Transverse colon (tissue), 4 donors: ENCODE measurements around the gene HIP1.

Experiments
- EP300 ChIP-seq: sonication (generic); formaldehyde crosslinking; IDR thresholded peaks from one replicate; pipeline ENCODE4 v1.6.1; 2017; ENCODE audit warnings: antibody characterized with exemption, low read depth
- POLR2A ChIP-seq: fragments of 450-650 bp; IDR thresholded peaks from one replicate; pipeline ENCODE4 v1.6.1; 2016; ENCODE audit warnings: antibody characterized with exemption, mild to moderate bottlenecking, moderate library complexity
- POLR2AphosphoS5 ChIP-seq, 3 donors: sonication (generic); formaldehyde crosslinking; IDR thresholded peaks; one replicate each; pipeline ENCODE4 v1.6.1; 2016; ENCODE audit warnings: antibody characterized with exemption in 3 of 3
- TF ChIP-seq, protein P1 (sequence below), 5 experiments: fragments of 200-600 bp in 3 of 5; fragments of 450-650 bp in 2 of 5; sonication (generic) in 3 of 5; IDR thresholded peaks; 1 replicate in 2 of 5; 2 replicates in 3 of 5; pipeline ENCODE4 v1.5.1; 2016 to 2017; ENCODE audit warnings: antibody characterized with exemption in 5 of 5, inconsistent platforms in 3 of 5, mild to moderate bottlenecking in 2 of 5, moderate library complexity in 1 of 5

GRCh38 chr7:75658369-75658768 is 80.4 kb downstream of the HIP1 start:
- TF ChIP-seq, protein P1, sequence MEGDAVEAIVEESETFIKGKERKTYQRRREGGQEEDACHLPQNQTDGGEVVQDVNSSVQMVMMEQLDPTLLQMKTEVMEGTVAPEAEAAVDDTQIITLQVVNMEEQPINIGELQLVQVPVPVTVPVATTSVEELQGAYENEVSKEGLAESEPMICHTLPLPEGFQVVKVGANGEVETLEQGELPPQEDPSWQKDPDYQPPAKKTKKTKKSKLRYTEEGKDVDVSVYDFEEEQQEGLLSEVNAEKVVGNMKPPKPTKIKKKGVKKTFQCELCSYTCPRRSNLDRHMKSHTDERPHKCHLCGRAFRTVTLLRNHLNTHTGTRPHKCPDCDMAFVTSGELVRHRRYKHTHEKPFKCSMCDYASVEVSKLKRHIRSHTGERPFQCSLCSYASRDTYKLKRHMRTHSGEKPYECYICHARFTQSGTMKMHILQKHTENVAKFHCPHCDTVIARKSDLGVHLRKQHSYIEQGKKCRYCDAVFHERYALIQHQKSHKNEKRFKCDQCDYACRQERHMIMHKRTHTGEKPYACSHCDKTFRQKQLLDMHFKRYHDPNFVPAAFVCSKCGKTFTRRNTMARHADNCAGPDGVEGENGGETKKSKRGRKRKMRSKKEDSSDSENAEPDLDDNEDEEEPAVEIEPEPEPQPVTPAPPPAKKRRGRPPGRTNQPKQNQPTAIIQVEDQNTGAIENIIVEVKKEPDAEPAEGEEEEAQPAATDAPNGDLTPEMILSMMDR (IDR thresholded peaks at IDR 0.05): no peak
- TF ChIP-seq EP300 (no peak), POLR2A (no peak), POLR2AphosphoS5 (IDR thresholded peaks at IDR 0.05) (no peak)
